SK-N-DZ (cell line): ENCODE results near the gene GDPD5.

Source experiments
- DNase-seq: peaks from one replicate; pipeline ENCODE4 v3.0.0-alpha.2; 2015; ENCODE audit warnings: low spot score

Gene GDPD5

DNA sequence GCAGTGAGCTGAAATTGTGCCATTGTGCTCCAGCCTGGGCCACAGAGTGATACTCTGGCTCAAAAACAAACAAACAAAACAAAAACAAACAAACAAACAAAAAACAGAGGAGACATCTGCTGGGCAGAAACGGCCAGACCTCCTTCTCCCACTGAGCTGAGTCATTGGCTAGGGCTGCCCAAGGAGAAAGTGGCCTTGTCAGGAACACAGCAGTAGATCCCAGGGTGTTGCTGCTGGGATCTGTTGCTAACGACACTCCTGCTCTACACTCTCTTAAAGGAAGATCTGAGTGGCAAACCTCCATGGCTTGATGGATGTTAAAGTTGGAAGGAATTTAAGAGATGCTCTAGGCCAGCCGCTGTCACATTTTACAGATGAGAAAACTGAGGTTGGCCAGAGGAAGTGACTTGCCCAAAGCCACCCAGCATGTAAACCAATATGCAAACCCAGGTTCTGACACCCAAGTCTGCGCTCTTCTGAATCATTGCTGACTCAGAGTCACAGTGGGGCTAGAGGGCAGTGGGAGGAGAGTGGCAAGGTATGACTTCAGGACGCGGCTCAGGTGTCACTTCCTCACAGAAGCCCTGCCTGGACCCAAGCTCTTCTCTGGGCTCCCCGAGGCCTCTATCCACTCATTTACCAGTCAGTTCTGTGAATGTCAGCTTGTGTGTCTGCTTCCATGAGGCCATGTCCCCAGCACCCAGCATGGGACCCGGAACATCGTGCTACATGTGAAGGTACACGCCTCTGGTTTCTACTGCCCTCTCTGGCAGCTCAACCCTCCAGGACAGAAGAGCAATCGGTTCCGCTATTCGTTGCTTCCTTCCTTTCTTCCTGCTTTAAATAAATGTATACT lies 11.3 kb upstream of the GDPD5 start:
- DNase-seq: no peak

- no peak for DNase-seq
Observed at GRCh38 chr11:75535071-75535470, 9.3 kb upstream of the GDPD5 start.

DNA sequence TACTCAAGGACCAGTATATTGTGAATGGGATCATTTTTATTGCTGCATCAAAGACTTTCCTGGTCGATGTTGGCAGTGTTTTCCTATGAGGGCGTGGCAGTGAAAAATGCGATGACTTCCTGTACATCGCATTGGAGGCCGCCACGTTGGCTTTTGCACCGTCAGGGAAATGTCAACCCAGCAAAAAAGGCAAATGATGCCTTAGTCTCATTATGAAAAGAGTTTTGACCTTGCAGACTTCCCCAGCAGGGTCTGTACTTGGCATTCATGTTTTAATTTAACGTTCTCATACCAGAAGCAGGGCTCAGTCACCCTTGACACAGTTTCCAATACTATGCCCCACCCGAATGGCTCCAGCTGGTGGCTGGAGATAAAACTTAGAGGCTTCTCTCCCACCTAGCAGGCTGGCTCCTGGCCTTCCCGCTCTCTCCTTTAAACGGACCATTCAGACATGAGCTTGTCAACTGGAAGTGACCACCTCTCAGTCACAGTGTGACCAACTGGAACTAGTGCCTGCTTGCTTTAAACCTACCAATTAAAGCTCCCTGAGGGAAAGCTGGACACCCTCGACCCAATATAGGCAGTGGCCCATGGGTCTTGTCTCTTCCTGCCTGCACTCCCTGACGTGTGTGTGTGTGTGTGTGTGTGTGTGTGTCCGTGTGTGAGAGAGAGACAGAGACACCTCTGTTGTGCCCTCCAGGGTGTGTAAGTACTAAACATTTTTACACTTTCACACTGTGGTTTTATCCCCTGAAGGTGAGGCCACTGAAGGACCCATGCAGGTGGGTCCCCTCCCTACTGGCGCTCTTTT lies 8.7 kb upstream of the GDPD5 start:
- no peak for DNase-seq

- no peak for DNase-seq
Observed at GRCh38 chr11:75533896-75534258, 8.1 kb upstream of the GDPD5 start.

DNA sequence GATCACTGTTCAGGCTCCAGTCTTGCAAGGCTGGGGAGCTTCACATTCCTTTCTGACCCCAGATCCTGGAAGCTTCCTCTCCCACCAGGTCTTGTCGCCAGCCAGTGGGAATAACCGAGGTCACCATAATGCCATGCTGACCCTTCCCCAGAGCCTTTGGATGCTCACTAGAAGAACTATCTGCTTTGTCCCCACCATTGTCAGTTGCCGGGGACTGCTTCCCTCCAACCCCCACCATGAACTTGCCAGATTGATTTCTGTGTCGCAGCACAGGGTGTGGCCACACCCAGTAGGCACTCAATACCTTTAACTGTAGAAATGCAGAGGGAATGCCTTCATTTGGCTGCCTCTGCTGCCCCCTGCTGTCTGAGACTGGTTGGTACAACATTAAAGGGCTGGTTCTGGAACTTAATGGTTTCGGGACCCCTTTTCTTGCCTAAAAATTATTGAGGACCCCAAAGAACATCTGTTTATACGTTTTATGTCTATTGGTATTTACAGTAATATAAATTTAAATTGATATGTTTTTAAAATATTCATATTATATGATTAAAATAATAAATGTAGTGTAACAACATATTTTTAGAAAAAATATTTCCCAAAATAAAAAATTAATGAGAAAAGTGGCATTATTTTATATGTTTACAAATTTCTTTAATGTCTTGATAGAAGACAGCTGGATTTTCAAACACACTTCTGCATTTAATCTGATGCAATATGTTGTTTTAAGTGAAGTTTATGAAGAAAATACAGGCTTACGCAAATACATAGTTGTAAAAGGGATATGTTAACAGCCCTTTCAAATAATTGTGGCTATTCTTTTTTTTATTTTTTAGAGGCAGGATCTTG lies 6.7 kb upstream of the GDPD5 start:
- peak; percentile 70 for DNase-seq

DNA sequence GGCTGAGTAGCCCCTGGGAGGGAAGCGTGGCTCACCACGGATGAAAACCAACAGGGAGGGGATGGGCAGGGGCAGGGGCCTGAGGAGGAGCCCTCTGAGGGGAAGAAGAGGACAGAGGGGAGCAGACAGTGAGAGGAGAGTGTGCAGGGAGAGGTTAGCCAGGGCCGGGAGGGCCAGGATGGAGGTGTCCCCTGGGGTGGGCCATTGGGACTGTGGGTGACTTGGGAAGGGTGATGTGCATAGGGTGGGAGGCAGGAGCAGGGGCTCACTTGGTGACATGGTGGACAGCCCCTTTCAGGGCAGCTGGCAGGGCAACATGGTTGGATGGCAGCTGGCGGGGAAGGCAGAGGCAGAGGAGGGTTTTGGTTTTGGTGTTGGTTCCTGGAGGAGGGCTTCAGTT lies 5.6 kb upstream of the GDPD5 start:
- DNase-seq: no peak

- no peak for DNase-seq
Observed at GRCh38 chr11:75530577-75530976, 4.8 kb upstream of the GDPD5 start.

DNA sequence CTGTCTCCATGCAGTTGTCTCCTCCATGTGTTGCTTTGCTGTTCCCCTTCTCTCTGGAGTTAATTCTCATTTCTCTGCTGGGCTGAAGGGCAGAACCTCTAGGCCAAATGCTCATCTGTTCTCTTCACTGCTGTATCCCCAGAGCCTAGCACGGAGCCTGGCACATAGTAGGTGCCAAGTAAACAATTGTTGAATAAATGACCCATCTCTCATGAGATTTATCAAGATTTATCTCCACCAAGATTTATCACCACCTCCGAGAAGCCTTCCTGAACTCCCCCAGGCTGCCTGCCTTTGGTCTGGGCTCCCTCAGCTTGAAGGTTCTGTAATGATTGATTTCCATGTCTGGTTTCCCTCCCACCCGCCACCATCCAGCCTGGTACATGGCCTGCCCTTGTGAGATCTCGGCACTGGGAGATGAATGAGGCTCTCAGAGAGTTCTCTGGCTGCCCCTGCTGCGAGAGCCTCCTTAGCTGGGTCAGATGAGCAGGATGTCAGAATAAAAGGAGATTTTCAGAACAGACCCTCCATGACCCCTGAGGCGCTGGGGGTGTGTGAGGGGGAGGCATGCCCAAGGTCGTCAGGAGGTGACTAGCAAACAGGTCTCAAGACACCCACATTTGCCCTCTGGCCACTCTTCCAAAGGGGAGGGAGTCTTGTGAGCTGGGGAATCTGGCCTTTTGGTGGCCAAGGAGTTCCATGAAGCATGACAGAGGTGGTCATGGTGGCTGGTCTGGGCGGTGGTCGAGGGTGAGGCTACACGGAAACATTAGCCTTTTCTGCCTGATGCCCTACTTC lies 2.4 kb upstream of the GDPD5 start:
- DNase-seq: no peak

GRCh38 chr11:75527130-75527529 lies 1.4 kb upstream of the GDPD5 start:
- DNase-seq: no peak

DNA sequence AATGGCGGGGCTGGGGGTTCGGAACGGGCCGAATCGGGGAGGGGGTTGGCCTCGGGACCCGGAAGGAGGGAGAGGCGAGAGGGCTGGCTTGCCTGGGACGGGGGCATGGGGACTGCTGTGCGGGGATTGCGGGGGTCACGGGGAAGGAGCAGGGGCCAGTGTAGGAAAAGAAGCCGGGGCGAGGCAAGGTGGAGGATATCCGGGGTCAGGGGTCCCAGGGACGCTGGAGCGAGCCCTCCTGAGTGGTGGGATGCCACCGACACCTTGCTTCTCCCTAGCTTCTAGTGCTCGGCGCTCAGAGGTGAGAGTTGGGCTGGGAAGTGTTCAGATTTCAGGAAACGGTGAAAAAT lies 426 bp upstream of the GDPD5 start:
- DNase-seq: no peak

GRCh38 chr11:75524665-75525432 lies 892 bp downstream of the GDPD5 start:
- no peak for DNase-seq

GRCh38 chr11:75523811-75524664 lies 1.7 kb downstream of the GDPD5 start:
- no peak for DNase-seq

DNA sequence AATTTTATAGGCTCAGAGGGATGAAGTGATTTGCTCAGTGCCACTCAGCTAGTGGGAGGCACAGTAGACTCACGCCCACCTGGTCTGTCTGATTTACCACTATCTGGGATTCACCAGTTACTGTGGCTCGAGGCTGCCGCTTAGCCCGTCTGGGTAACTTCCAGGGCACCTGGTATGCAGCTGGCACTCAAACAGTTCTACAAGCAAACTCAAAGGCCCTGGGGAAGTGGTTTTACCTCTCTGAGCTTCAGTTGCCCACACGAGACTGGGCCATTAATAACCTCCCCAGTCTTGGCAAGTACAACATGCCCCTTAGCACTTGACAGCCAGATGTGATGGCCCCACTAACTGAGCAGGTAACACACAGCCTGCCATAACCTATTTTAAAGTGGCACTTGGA lies 2.6 kb downstream of the GDPD5 start:
- no peak for DNase-seq

DNA sequence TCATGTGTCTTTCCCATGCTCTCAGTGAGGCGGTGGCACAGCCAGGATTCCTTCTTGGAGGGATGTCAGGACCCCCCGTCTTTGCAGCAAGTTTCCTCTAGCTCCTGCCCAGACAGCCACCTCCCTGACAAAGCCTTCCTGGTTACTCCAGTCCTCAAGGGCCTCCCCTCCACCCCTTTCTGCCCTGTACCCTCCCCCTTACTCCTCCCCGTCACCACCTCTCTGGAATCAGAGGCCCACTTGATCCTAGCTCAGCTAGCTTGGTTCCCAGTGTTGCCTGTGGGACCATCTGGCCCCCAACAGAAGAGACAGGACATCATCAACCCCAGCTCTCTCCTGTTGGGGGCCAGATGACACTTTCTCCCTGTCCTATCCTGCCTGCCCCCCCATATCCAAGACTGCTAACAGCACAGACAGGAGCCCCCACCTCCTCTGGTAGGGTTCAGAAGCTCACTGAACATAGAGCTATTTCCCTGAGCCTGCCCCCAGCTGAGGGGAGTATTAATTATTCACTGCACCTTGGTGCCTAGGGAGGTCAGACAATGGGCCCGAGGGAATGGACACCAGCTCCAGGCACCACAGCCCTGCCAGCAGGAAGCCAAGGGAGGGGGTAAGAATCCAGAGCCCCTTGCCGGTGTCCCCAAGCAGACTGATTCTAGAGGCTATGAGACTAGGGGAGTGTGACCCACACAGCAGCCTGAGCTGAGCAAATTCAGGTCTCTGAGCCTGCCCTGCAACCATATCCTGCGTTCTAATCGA lies 3.3 kb downstream of the GDPD5 start:
- no peak for DNase-seq

GRCh38 chr11:75520688-75521087 lies 5.1 kb downstream of the GDPD5 start:
- DNase-seq: no peak

- DNase-seq: no peak
Observed at GRCh38 chr11:75518771-75519653, 6.7 kb downstream of the GDPD5 start.

DNA sequence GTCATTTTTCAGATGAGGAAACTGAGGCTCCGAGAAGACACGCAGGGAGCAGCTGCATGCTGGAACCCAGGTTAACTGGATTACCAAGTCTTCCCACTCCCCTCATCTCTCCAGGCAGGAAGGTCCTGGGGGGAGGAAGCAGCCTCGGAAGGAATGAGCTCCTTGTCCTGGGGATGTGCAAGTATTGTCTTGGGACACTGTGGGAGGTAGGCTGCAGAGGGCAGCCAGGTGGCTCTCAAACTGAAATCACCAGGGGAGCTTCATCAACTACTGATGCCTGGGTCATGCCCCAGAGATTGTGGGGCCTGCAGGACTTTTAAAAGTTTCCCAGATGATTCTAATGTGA lies 7.6 kb downstream of the GDPD5 start:
- no peak for DNase-seq

GRCh38 chr11:75516886-75517285 lies 8.9 kb downstream of the GDPD5 start:
- no peak for DNase-seq
